GM21529 (cell line): ENCODE measurements around the gene MBD6.
A peak's percentile ranks its signal among the peaks of the same experiment; 100 is the strongest.
"Not testable (repeated sequence)": the region's sequence is repeated elsewhere in the genome, so short reads cannot be mapped to it uniquely, and the experiment has no call there.

Source experiments
- ATAC-seq: cut with Tn5 transposase; IDR thresholded peaks from one replicate; pipeline ENCODE4 v1.9.1; 2021; ENCODE audit not compliant: unreplicated experiment

The MBD6 gene

GRCh38 chr12:57487597-57488401 lies 34.8 kb upstream of the MBD6 start, which contains the start of gene MARS1:
Gene MARS1, plus strand, starts transcription at chr12:57488068. Its CDS starts 23 bp downstream, at chr12:57488091.
- ATAC-seq: peak; percentile 97

- ATAC-seq: no peak
Observed at GRCh38 chr12:57488402-57489156, 34.0 kb upstream of the MBD6 start.

DNA sequence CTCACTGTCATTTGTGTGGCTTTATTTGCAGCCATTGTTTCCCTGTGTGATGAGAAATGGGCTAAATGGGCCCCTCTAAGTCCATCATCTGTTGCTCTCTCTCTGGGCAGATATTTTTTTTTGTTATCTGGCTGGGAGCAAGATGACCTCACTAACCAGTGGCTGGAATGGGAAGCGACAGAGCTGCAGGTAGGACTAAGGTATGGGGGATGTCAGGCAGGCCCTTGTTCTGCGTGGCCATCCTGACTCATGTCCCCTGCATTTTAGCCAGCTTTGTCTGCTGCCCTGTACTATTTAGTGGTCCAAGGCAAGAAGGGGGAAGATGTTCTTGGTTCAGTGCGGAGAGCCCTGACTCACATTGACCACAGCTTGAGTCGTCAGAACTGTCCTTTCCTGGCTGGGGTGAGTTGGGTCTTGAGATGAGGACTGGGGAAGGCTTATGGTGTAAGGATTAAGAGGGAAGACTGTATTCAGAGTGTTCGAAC lies 33.4 kb upstream of the MBD6 start:
- ATAC-seq: no peak

DNA sequence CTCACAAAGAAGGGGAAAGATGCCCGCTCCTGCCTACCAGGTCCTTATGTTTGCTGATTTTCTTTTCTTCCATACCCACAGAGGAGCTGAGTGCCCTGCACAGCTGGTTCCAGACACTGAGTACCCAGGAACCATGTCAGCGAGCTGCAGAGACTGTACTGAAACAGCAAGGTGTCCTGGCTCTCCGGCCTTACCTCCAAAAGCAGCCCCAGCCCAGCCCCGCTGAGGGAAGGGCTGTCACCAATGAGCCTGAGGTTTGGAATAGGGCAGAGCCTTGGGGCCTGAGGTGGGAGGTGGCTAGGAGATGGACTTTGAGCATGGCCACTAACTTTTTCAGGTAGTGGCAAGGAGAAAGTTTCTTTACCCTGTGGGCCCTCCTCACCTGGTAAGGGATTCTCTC lies 32.5 kb upstream of the MBD6 start:
- ATAC-seq: no peak

GRCh38 chr12:57491393-57492280 lies 31.0 kb upstream of the MBD6 start:
- ATAC-seq: no peak

- not testable (repeated sequence) for ATAC-seq
Observed at GRCh38 chr12:57495051-57495701, 27.4 kb upstream of the MBD6 start.

DNA sequence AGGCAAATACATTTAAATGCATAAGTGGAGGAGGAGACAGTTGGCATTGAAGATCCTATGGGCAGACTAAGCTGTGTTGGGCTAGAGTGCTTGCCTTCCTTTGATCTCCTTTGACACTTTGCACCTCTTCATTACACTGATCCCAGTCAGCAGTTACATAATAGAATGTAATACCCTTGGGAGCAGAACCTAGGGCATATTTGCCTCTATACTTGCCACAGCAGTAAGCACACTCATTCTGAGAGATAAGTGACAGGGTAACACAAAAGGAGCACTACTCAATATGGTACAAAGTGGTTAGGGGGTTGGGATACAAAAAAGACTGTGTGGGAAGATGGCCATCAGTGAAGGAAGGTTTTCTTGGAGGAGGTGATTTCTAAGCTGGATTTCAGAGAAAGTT lies 25.8 kb upstream of the MBD6 start:
- no peak for ATAC-seq

GRCh38 chr12:57497223-57498131 lies 25.1 kb upstream of the MBD6 start:
- ATAC-seq: no peak

GRCh38 chr12:57498132-57498502 lies 24.5 kb upstream of the MBD6 start:
- no peak for ATAC-seq

- no peak for ATAC-seq
Observed at GRCh38 chr12:57498571-57498970, 24.1 kb upstream of the MBD6 start.

DNA sequence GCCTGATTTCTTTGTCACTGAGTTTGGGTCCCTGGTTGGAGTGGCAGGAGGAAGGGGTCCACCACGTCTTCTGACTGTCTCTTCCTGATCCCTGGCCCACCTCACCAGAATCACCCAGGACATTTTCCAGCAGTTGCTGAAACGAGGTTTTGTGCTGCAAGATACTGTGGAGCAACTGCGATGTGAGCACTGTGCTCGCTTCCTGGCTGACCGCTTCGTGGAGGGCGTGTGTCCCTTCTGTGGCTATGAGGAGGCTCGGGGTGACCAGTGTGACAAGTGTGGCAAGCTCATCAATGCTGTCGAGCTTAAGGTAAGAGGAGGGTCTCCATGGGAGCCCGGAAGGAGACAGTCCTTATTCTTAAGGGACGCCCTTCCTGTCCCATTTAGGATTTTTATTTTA lies 22.4 kb upstream of the MBD6 start:
- no peak for ATAC-seq

DNA sequence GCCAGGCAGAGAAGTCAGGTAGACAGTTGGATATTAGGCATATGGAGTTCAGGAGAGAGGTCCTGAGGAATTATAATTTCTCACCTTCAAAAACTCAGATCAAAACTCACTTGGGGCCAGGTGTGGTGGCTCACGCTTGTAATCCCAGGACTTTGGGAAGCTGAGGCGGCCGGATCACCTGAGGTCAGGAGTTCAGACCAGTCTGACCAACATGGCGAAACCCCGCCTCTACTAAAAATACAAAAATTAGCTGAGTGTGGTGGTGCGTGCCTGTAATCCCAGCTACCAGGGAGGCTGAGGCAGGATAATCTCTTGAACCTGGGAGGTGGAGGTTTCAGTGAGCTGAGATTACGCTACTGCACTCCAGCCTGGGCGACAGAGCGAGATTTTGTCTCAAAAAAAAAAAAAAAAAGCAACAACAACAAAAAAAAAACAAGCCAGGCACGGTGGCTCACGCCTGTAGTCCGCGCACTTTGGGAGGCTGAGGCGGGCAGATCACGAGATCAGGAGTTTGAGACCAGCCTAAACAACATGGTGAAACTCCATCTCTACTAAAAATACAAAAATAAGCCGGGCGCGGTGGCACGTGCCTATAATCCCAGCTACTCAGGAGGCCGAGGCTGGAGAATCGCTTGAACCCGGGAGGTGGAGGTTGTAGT lies 20.2 kb upstream of the MBD6 start:
- not testable (repeated sequence) for ATAC-seq

GRCh38 chr12:57506541-57506940 lies 16.1 kb upstream of the MBD6 start:
- not testable (repeated sequence) for ATAC-seq

DNA sequence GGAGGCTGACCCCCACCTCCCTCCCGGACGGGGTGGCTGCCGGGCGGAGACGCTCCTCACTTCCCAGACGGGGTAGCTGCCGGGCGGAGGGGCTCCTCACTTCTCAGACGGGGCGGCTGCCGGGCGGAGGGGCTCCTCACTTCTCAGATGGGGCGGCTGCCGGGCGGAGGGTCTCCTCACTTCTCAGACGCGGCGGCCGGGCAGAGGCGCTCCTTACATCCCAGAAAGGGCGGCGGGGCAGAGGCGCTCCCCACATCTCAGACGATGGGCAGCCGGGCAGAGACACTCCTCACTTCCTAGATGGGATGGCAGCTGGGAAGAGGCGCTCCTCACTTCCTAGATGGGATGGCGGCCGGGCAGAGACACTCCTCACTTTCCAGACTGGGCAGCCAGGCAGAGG lies 14.8 kb upstream of the MBD6 start:
- not testable (repeated sequence) for ATAC-seq

GRCh38 chr12:57511161-57511560 lies 11.5 kb upstream of the MBD6 start:
- ATAC-seq: no peak

GRCh38 chr12:57511588-57512325 lies 10.9 kb upstream of the MBD6 start:
- no peak for ATAC-seq

DNA sequence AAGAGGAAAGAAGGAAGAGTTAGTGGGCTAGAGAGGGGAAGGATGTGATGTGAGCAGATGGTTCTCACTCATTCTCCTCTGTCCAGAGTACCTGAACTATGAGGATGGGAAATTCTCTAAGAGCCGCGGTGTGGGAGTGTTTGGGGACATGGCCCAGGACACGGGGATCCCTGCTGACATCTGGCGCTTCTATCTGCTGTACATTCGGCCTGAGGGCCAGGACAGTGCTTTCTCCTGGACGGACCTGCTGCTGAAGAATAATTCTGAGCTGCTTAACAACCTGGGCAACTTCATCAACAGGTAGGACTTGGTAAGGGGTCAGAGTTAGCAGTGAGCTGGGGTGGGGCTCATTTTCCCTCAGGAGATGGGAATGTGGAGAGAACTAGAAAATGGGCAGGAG lies 10.0 kb upstream of the MBD6 start:
- ATAC-seq: no peak

GRCh38 chr12:57513266-57513665 lies 9.4 kb upstream of the MBD6 start:
- no peak for ATAC-seq
